A549 (cell line): ENCODE results near the gene CFL1. TPM values are rescaled to one million over a fixed set of nuclear protein-coding genes. Genes with fewer than 3 reads are reported as not detected.

Experiments
- ATAC-seq, 2 experiments: fragments of 200-7000 bp in 1 of 2; fragments of >200 bp in 1 of 2; cut with Nextera tagmentation in 1 of 2; cut with Tn5 transposase in 1 of 2; 3 replicates each; pipeline versions ENCODE4 v1.8.0 to v1.9.1; 2018 to 2020; ENCODE audit warnings: mild to moderate bottlenecking in 1 of 2, moderate library complexity in 1 of 2
- CTCF ChIA-PET: fragments of 300-600 bp; sonication (Branson Sonifier 250); formaldehyde crosslinking; extraction: SDS; loops from one replicate; lab custom pipeline; 2021; ENCODE audit warnings: antibody characterized with exemption, inconsistent platforms; lab: Yijun Ruan, JAX
- POLR2A ChIA-PET: fragments of 350-600 bp; formaldehyde crosslinking; extraction: SDS; loops from one replicate; lab custom pipeline; 2021; ENCODE audit warnings: antibody characterized with exemption, inconsistent platforms; lab: Yijun Ruan, JAX
- DNase-seq, 2 experiments: peaks; one replicate each; pipeline versions ENCODE4 v3.0.0 to v3.0.0-alpha.2; 2011 to 2016; ENCODE audit warnings: low read depth in 1 of 2, low spot score in 1 of 2
- FAIRE-seq: peaks from 2 replicates; lab custom pipeline; 2011; peaks lifted over from hg19 to GRCh38; lab: Jason Lieb, UNC
- H3K27ac ChIP-seq, 2 experiments: fragments of >200 bp; sonication (Bioruptor Twin); formaldehyde crosslinking; 3 replicates each; pipeline ENCODE4 v1.5.1; 2016 to 2017
- H3K4me1 ChIP-seq: fragments of >200 bp; sonication (Bioruptor Twin); formaldehyde crosslinking; 3 replicates; pipeline ENCODE4 v1.6.1; 2016
- H3K4me2 ChIP-seq: fragments of >200 bp; sonication (Bioruptor Twin); formaldehyde crosslinking; 3 replicates; pipeline ENCODE4 v1.6.1; 2016
- H3K4me3 ChIP-seq: fragments of >200 bp; sonication (Bioruptor Twin); formaldehyde crosslinking; 3 replicates; pipeline ENCODE4 v1.5.1; 2016
- H3K9me3 ChIP-seq: fragments of >200 bp; sonication (Bioruptor Twin); formaldehyde crosslinking; 3 replicates; pipeline ENCODE4 v1.6.1; 2016
- BCL3 ChIP-seq: fragments of >200 bp; sonication (Bioruptor Twin); formaldehyde crosslinking; IDR thresholded peaks from 3 replicates; pipeline ENCODE4 v1.6.1; 2016
- BHLHE40 ChIP-seq: IDR thresholded peaks from 2 replicates; pipeline ENCODE4 v1.6.1; 2012; ENCODE audit warnings: low read depth, low read length, inconsistent platforms
- CBX2 ChIP-seq: fragments of 200-600 bp; sonication (generic); IDR thresholded peaks from 2 replicates; pipeline ENCODE4 v1.6.1; 2016; ENCODE audit warnings: low read depth, mild to moderate bottlenecking, borderline replicate concordance
- CEBPB ChIP-seq, 2 experiments: fragments of >200 bp in 1 of 2; sonication (Bioruptor Twin) in 1 of 2; formaldehyde crosslinking in 1 of 2; IDR thresholded peaks; 2 replicates each; pipeline ENCODE4 v1.6.1; 2012 to 2016
- CHD4 ChIP-seq: fragments of 200-600 bp; sonication (generic); IDR thresholded peaks from 2 replicates; pipeline ENCODE4 v1.6.1; 2016; ENCODE audit warnings: antibody characterized with exemption, mild to moderate bottlenecking, borderline replicate concordance
- CTCF ChIP-seq: fragments of >200 bp; sonication (Bioruptor Twin); formaldehyde crosslinking; IDR thresholded peaks from 3 replicates; pipeline ENCODE4 v1.5.1; 2016
- EHMT2 ChIP-seq: fragments of 200-600 bp; sonication (generic); IDR thresholded peaks from 2 replicates; pipeline ENCODE4 v1.6.1; 2016; ENCODE audit warnings: antibody characterized with exemption, low read depth, mild to moderate bottlenecking, moderate library complexity
- EP300 ChIP-seq, 2 experiments: fragments of >200 bp; sonication (Bioruptor Twin); formaldehyde crosslinking; IDR thresholded peaks; 2 replicates in 1 of 2; 3 replicates in 1 of 2; pipeline ENCODE4 v1.6.1; 2016 to 2017
- ESRRA ChIP-seq: fragments of 150-350 bp; IDR thresholded peaks from 2 replicates; pipeline ENCODE4 v1.6.1; 2014; ENCODE audit warnings: mild to moderate bottlenecking, low read length, borderline replicate concordance
- FOSL2 ChIP-seq, 2 experiments: fragments of 450-650 bp in 1 of 2; fragments of >200 bp in 1 of 2; sonication (Bioruptor Twin) in 1 of 2; formaldehyde crosslinking; IDR thresholded peaks; 2 replicates each; pipeline versions ENCODE4 v1.5.0 to v1.6.1; 2016 to 2020; ENCODE audit warnings: mild to moderate bottlenecking in 1 of 2, moderate library complexity in 1 of 2
- HDAC2 ChIP-seq: fragments of 200-600 bp; sonication (generic); IDR thresholded peaks from 2 replicates; pipeline ENCODE4 v1.6.1; 2016
- HES2 ChIP-seq: fragments of >200 bp; sonication (Bioruptor Twin); formaldehyde crosslinking; IDR thresholded peaks from 2 replicates; pipeline ENCODE4 v1.6.1; 2016
- HMGXB4 ChIP-seq: fragments of 250-450 bp; sonication (Bioruptor Pico); IDR thresholded peaks from 2 replicates; pipeline ENCODE4 v1.5.0; 2021; ENCODE audit warnings: mild to moderate bottlenecking, moderate library complexity, borderline replicate concordance
- KDM5A ChIP-seq: fragments of 200-600 bp; sonication (generic); IDR thresholded peaks from 2 replicates; pipeline ENCODE4 v1.6.1; 2016; ENCODE audit warnings: antibody characterized with exemption, mild to moderate bottlenecking
- MAFK ChIP-seq: fragments of 450-650 bp; IDR thresholded peaks from 2 replicates; pipeline ENCODE4 v1.6.1; 2014; ENCODE audit not compliant: partially characterized antibody
- MAX ChIP-seq: IDR thresholded peaks from 2 replicates; pipeline ENCODE4 v1.6.1; 2012
- MAZ ChIP-seq: fragments of 150-350 bp; IDR thresholded peaks from 2 replicates; pipeline ENCODE4 v1.6.1; 2014; ENCODE audit warnings: antibody characterized with exemption, low read depth, low read length, borderline replicate concordance
- NPAS2 ChIP-seq: fragments of 250-450 bp; sonication (Bioruptor Pico); IDR thresholded peaks from 2 replicates; pipeline ENCODE4 v1.8.0; 2022; ENCODE audit warnings: mild to moderate bottlenecking, moderate library complexity, borderline replicate concordance
- PBX3 ChIP-seq: IDR thresholded peaks from 2 replicates; pipeline ENCODE4 v1.6.1; 2012
- PHF8 ChIP-seq: fragments of 200-600 bp; sonication (generic); IDR thresholded peaks from 2 replicates; pipeline ENCODE4 v1.6.1; 2016; ENCODE audit warnings: low read depth, mild to moderate bottlenecking, antibody characterized with exemption, moderate library complexity, borderline replicate concordance
- POLR2AphosphoS2 ChIP-seq: conservative IDR thresholded peaks from 2 replicates; pipeline ENCODE4 v1.6.1; 2012; ENCODE audit warnings: low read length, improper control_type of control experiment, inconsistent platforms
- RAD21 ChIP-seq, 2 experiments: fragments of >200 bp in 1 of 2; sonication (Bioruptor Twin) in 1 of 2; formaldehyde crosslinking in 1 of 2; IDR thresholded peaks in 1 of 2; conservative IDR thresholded peaks in 1 of 2; 2 replicates in 1 of 2; 3 replicates in 1 of 2; pipeline ENCODE4 v1.6.1; 2012 to 2018; ENCODE audit warnings: inconsistent platforms in 1 of 2
- RFX5 ChIP-seq: fragments of 450-650 bp; IDR thresholded peaks from 2 replicates; pipeline ENCODE4 v1.7.1; 2014; ENCODE audit warnings: antibody characterized with exemption, mild to moderate bottlenecking, moderate library complexity
- SMC3 ChIP-seq: fragments of >200 bp; sonication (Bioruptor Twin); formaldehyde crosslinking; IDR thresholded peaks from 3 replicates; pipeline ENCODE4 v1.6.1; 2018; ENCODE audit warnings: inconsistent platforms
- TFCP2L1 ChIP-seq: fragments of 250-450 bp; sonication (Bioruptor Pico); IDR thresholded peaks from 2 replicates; pipeline ENCODE4 v1.5.0; 2021; ENCODE audit warnings: mild to moderate bottlenecking
- USF2 ChIP-seq: fragments of 450-650 bp; IDR thresholded peaks from 2 replicates; pipeline ENCODE4 v1.6.1; 2014; ENCODE audit warnings: antibody characterized with exemption
- ZFP36 ChIP-seq: fragments of 450-650 bp; IDR thresholded peaks from 2 replicates; pipeline ENCODE4 v1.6.1; 2014; ENCODE audit warnings: borderline replicate concordance; ENCODE audit not compliant: partially characterized antibody
- ZNF302 ChIP-seq: fragments of 250-450 bp; sonication (Bioruptor Pico); IDR thresholded peaks from 2 replicates; pipeline ENCODE4 v1.9.0; 2021; ENCODE audit warnings: inconsistent platforms, mild to moderate bottlenecking, moderate library complexity
- WGBS: methylation state at CpG from one replicate; pipeline ENCODE4 v1.1.6; 2017; ENCODE audit errors: missing lambda C conversion rate; 5-methylcytosine and 5-hydroxymethylcytosine counted together
- polyA plus RNA-seq, 4 experiments: library from polyadenylated mRNA; depleted of rRNA in 3 of 4; stranded (reverse); fragments of >200 nt; fragmentation: RNase III in 1 of 4; extraction: RNeasy Plus Mini Kit Qiagen cat#74134 plus additional on column Dnase treatment in 1 of 4; gene quantifications; 2 replicates in 3 of 4; 3 replicates in 1 of 4; pipeline ENCODE4 v1.2.3, GENCODE V29; 2011 to 2017

Gene CFL1
- polyA plus RNA-seq, 2 of the 4 experiments (the other 2 are of a cell fraction) = 1,591 to 1,780 TPM

GRCh38 chr11:65890324-65891218 lies 32.6 kb upstream of the CFL1 start, which contains the start of gene CCDC85B (continued):
- TF ChIP-seq ESRRA = no peak
- TF ChIP-seq HES2 = no peak

- peaks cover 50% of the 10 kb centered on the region for H3K4me1 ChIP-seq
- FAIRE-seq (no peak), ATAC-seq (peak; percentile 43 to 73), DNase-seq (peak; percentile 97)
- H3K9me3 ChIP-seq = no peaks in the 10 kb centered on the region
- peak within 1 kb of the TSS; percentile 97 for H3K4me2 ChIP-seq
- peak within 1 kb of the TSS; percentile 93 to 96 for H3K27ac ChIP-seq
- POLR2A ChIA-PET = interaction anchor here (0.6 to 4.3 kb wide), 28 partner anchors 11 to 1881 kb away, joined by 3 to 36 read pairs (median 6); partner anchors contain the start of genes C11orf68, CFL1, FOSL1 and PCNX3
- H3K4me3 ChIP-seq = peak within 1 kb of the TSS; percentile 72
- under 1% methylated on average over 18 of the region's 57 CpGs for WGBS
- CTCF ChIA-PET = interaction anchor here (0.5 to 20.5 kb wide), 39 partner anchors 10 to 412 kb away, joined by 3 to 618 read pairs (median 5); partner anchors contain the start of genes C11orf68, CFL1, CTSW and DRAP1
- TF ChIP-seq CBX2 (no peak), RFX5 (no peak), RAD21 (conservative IDR thresholded peaks at IDR 0.05 in 1 of 2, IDR thresholded peaks at IDR 0.05 in 1 of 2) (peak; percentile 45 to 61), MAZ (peak; percentile 62), TFCP2L1 (peak; percentile 93; the same call in 1 of the 2 replicates), EP300 (IDR thresholded peaks at IDR 0.05) (no peak), CEBPB (IDR thresholded peaks at IDR 0.05) (no peak), CHD4 (no peak), BCL3 (peak; percentile 88), BHLHE40 (no peak), FOSL2 (IDR thresholded peaks at IDR 0.05) (no peak), FOSL2 (CRISPR knock-in tag; IDR thresholded peaks at IDR 0.05) (peak; percentile 44), MAX (peak; percentile 75; the same call in 1 of the 2 replicates), ZFP36 (no peak), POLR2AphosphoS2 (0 out of 2 replicates have a peak, but pooled peaks have one; percentile 75), NPAS2 (CRISPR knock-in tag) (no peak), USF2 (no peak), PBX3 (no peak), EHMT2 (no peak), SMC3 (peak; percentile 65), HDAC2 (no peak), KDM5A (no peak), MAFK (no peak), PHF8 (peak; percentile 78; the same call in 1 of the 2 replicates), ZNF302 (CRISPR knock-in tag) (no peak), HMGXB4 (no peak), CTCF (peak; percentile 81)
These were observed 30.3 kb upstream of the CFL1 start, which contains the start of gene FIBP for GRCh38 chr11:65888163-65888814. Gene FIBP (minus strand): TSS chr11:65888471. CDS start chr11:65888418, 53 bp downstream.
